GM20000 (cell line): Measurements from ENCODE around the gene NXPE3.

Source experiments
- DNase-seq: peaks from one replicate; pipeline ENCODE4 v3.0.0; 2012; ENCODE audit warnings: low spot score
- CTCF ChIP-seq: IDR thresholded peaks from 2 replicates; pipeline ENCODE4 v1.5.1; 2012; ENCODE audit warnings: mild to moderate bottlenecking, control low read depth; ENCODE audit errors: extremely low read depth, missing control alignments

The NXPE3 gene

GRCh38 chr3:101865751-101866509 is 86.9 kb downstream of the NXPE3 start:
- TF ChIP-seq CTCF, result no peak
- DNase-seq, result no peak

GRCh38 chr3:101867511-101867910 is 88.5 kb downstream of the NXPE3 start:
- TF ChIP-seq CTCF, result no peak
- no peak for DNase-seq

- no peak for TF ChIP-seq CTCF
- DNase-seq, result no peak
Observed at GRCh38 chr3:101867996-101868395, 89.0 kb downstream of the NXPE3 start.

GRCh38 chr3:101868534-101869464 is 89.8 kb downstream of the NXPE3 start:
- DNase-seq, result no peak
- no peak for TF ChIP-seq CTCF

GRCh38 chr3:101870138-101870537 is 91.1 kb downstream of the NXPE3 start:
- no peak for DNase-seq

GRCh38 chr3:101873619-101874018 is 94.6 kb downstream of the NXPE3 start:
- no peak for TF ChIP-seq CTCF

More at GRCh38 chr3:101870138-101870537, 91.1 kb downstream of the NXPE3 start:
- no peak for TF ChIP-seq CTCF

GRCh38 chr3:101876142-101876541 is 97.1 kb downstream of the NXPE3 start:
- no peak for DNase-seq
- TF ChIP-seq CTCF, result no peak

More at GRCh38 chr3:101873619-101874018, 94.6 kb downstream of the NXPE3 start:
- no peak for DNase-seq
